Hematopoietic multipotent progenitor cell (in vitro differentiated cells): ENCODE data around the gene RASGEF1B. TPM values are rescaled to one million over a fixed set of nuclear protein-coding genes. Genes with fewer than 3 reads are reported as not detected.
"Not testable (repeated sequence)": the region's sequence is repeated elsewhere in the genome, so short reads cannot be mapped to it uniquely, and the experiment has no call there.

Experiments used
- DNase-seq, 3 donors: peaks; one replicate each; pipeline ENCODE4 v3.0.0-alpha.2; 2011 to 2015; ENCODE audit warnings: low read depth in 2 of 3, low spot score in 2 of 3
- total RNA-seq: library from RNA; depleted of rRNA; stranded (reverse); fragments of >200 nt; gene quantifications from one replicate; pipeline ENCODE4 v1.2.3, GENCODE V29; 2012

Gene RASGEF1B
- total RNA-seq, 1 donor: 15.1 TPM

GRCh38 chr4:81436096-81436495 lies 35.6 kb downstream of the RASGEF1B start:
- no peak for DNase-seq

- DNase-seq: no peak
Measured at GRCh38 chr4:81432825-81433224, 38.9 kb downstream of the RASGEF1B start.

GRCh38 chr4:81431971-81432370 lies 39.7 kb downstream of the RASGEF1B start:
- peak in 1 of 3 donors; percentile 23 for DNase-seq

- no peak for DNase-seq
Measured at GRCh38 chr4:81429607-81430006, 42.1 kb downstream of the RASGEF1B start.

- DNase-seq: no peak
Measured at GRCh38 chr4:81429031-81429430, 42.7 kb downstream of the RASGEF1B start.

GRCh38 chr4:81428002-81428401 lies 43.7 kb downstream of the RASGEF1B start:
- DNase-seq: no peak

- DNase-seq: peak in 1 of 3 donors; percentile 41
Measured at GRCh38 chr4:81427344-81427821, 44.3 kb downstream of the RASGEF1B start.

- DNase-seq: no peak
Measured at GRCh38 chr4:81426770-81427289, 44.9 kb downstream of the RASGEF1B start.

- DNase-seq: no peak
Measured at GRCh38 chr4:81424816-81425755, 46.6 kb downstream of the RASGEF1B start.

- DNase-seq: no peak
Measured at GRCh38 chr4:81424336-81424735, 47.4 kb downstream of the RASGEF1B start.

- no peak for DNase-seq
Measured at GRCh38 chr4:81422595-81422994, 49.1 kb downstream of the RASGEF1B start.

GRCh38 chr4:81421346-81422218 lies 50.1 kb downstream of the RASGEF1B start:
- DNase-seq: peak in 2 of 3 donors; percentile 89 to 96

GRCh38 chr4:81418572-81418971 lies 53.1 kb downstream of the RASGEF1B start:
- DNase-seq: no peak

GRCh38 chr4:81412946-81413495 lies 58.7 kb downstream of the RASGEF1B start:
- no peak for DNase-seq

GRCh38 chr4:81410680-81411079 lies 61.0 kb downstream of the RASGEF1B start:
- DNase-seq: no peak

- no peak for DNase-seq
Measured at GRCh38 chr4:81409836-81410235, 61.9 kb downstream of the RASGEF1B start.

- DNase-seq: no peak
Measured at GRCh38 chr4:81408341-81408740, 63.4 kb downstream of the RASGEF1B start.

GRCh38 chr4:81407726-81408125 lies 64.0 kb downstream of the RASGEF1B start:
- DNase-seq: no peak

GRCh38 chr4:81406481-81406880 lies 65.2 kb downstream of the RASGEF1B start:
- DNase-seq: not testable (repeated sequence)

GRCh38 chr4:81405900-81406401 lies 65.8 kb downstream of the RASGEF1B start:
- peak; percentile 50 to 92 (median 72) for DNase-seq
